GM23248 (cell line): ENCODE results near the gene WDR38. TPM values are rescaled to one million over a fixed set of nuclear protein-coding genes. Genes with fewer than 3 reads are reported as not detected.
"Not testable (repeated sequence)": the region's sequence is repeated elsewhere in the genome, so short reads cannot be mapped to it uniquely, and the experiment has no call there.

Source experiments
- DNase-seq: peaks from one replicate; pipeline ENCODE4 v3.0.0-alpha.2; 2015
- H2AFZ ChIP-seq: fragments of 200-600 bp; sonication (generic); 2 replicates; pipeline ENCODE4 v1.6.1; 2016; ENCODE audit warnings: antibody characterized with exemption
- H3F3A ChIP-seq: fragments of 200-600 bp; sonication (generic); 2 replicates; pipeline ENCODE4 v1.6.1; 2016; ENCODE audit warnings: mild to moderate bottlenecking, antibody characterized with exemption, mixed run types; ENCODE audit not compliant: insufficient read depth
- H3K27ac ChIP-seq: fragments of 200-600 bp; sonication (generic); 2 replicates; pipeline ENCODE4 v1.5.1; 2016; ENCODE audit warnings: mild to moderate bottlenecking
- H3K27me3 ChIP-seq: fragments of 200-600 bp; sonication (generic); replicated peaks from 2 replicates; pipeline ENCODE4 v1.6.1; 2016; ENCODE audit warnings: mild to moderate bottlenecking; ENCODE audit not compliant: insufficient read depth
- H3K36me3 ChIP-seq: fragments of 200-600 bp; sonication (generic); 2 replicates; pipeline ENCODE4 v1.6.1; 2016; ENCODE audit warnings: low read depth, mild to moderate bottlenecking
- H3K4me1 ChIP-seq: fragments of 200-600 bp; sonication (generic); 2 replicates; pipeline ENCODE4 v1.6.1; 2016; ENCODE audit warnings: mild to moderate bottlenecking; ENCODE audit not compliant: insufficient read depth
- H3K4me2 ChIP-seq: fragments of 200-600 bp; sonication (generic); one replicate; pipeline ENCODE4 v1.6.1; 2016; ENCODE audit warnings: mild to moderate bottlenecking; ENCODE audit not compliant: unreplicated experiment
- H3K4me3 ChIP-seq: fragments of 200-600 bp; sonication (generic); 2 replicates; pipeline ENCODE4 v1.5.1; 2016; ENCODE audit warnings: mild to moderate bottlenecking
- H3K79me2 ChIP-seq: fragments of 200-600 bp; sonication (generic); 2 replicates; pipeline ENCODE4 v1.6.1; 2016; ENCODE audit warnings: mild to moderate bottlenecking; ENCODE audit not compliant: insufficient read depth
- H3K9ac ChIP-seq: fragments of 200-600 bp; sonication (generic); 2 replicates; pipeline ENCODE4 v1.6.1; 2016; ENCODE audit warnings: mild to moderate bottlenecking
- H3K9me2 ChIP-seq: fragments of 200-600 bp; sonication (generic); 2 replicates; pipeline ENCODE4 v1.6.1; 2016; ENCODE audit warnings: mixed run types, mild to moderate bottlenecking, moderate library complexity; ENCODE audit not compliant: insufficient read depth
- H3K9me3 ChIP-seq: fragments of 200-600 bp; sonication (generic); one replicate; pipeline ENCODE4 v1.6.1; 2017; ENCODE audit warnings: low read depth
- H4K20me1 ChIP-seq: fragments of 200-600 bp; sonication (generic); 2 replicates; pipeline ENCODE4 v1.6.0; 2016; ENCODE audit not compliant: insufficient read depth
- EZH2 ChIP-seq: fragments of 200-600 bp; sonication (generic); IDR thresholded peaks from 2 replicates; pipeline ENCODE4 v1.6.1; 2018; ENCODE audit warnings: antibody characterized with exemption, mild to moderate bottlenecking; ENCODE audit not compliant: insufficient read depth, poor library complexity, severe bottlenecking
- EZH2phosphoT487 ChIP-seq: fragments of 200-600 bp; sonication (generic); IDR thresholded peaks from 2 replicates; pipeline ENCODE4 v1.6.1; 2018; ENCODE audit warnings: antibody characterized with exemption, moderate library complexity, mild to moderate bottlenecking, low read depth; ENCODE audit not compliant: insufficient read depth
- WGBS, 2 experiments: methylation state at CpG; one replicate each; pipeline ENCODE4 v1.1.6; 2015 to 2017; ENCODE audit warnings: low lambda C conversion rate in 2 of 2, low coverage in 1 of 2; ENCODE audit errors: missing lambda C conversion rate in 2 of 2; 5-methylcytosine and 5-hydroxymethylcytosine counted together
- in situ Hi-C: fragments of 300-500 bp; cut with MboI; formaldehyde crosslinking; loops from 2 replicates; pipeline ENCODE4 v1.15.0; 2020
- polyA plus RNA-seq: library from polyadenylated mRNA; unstranded; fragments of >200 nt; fragmentation: Nextera tagmentation; extraction: Ambion mirVana; gene quantifications from 2 replicates; pipeline ENCODE4 v1.2.1, GENCODE V29; 2016
- total RNA-seq: library from RNA; depleted of rRNA; stranded (reverse); fragments of >200 nt; shearing (Covaris generic); gene quantifications from 2 replicates; pipeline ENCODE4 v1.2.3, GENCODE V29; 2014

Gene WDR38
- total and polyA plus RNA-seq, 2 experiments from 2014 or later = not detected

DNA sequence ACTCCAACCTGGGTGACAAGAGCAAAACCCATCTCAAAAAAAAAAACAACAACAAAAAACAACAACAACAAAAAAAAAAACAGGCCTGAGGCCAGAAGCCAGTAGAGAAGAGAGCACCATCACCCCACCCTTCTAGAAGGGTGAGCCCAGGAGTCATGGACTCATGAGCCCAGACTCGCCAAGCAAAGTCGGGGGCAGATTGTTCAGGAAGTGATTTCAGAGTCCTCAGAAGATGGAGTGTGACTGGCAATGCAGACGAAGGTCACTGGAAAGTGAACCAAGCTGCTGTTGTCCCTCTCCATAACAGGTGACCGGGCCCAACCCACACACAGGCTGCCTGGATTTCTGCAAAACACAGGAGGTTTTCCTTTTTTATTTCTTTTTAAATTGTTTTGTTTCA, 9.0 kb upstream of the WDR38 start:
- in situ Hi-C loops = no loop called here
- H4K20me1 ChIP-seq = no peaks in the 10 kb centered on the region
- TF ChIP-seq EZH2 (no peak), EZH2phosphoT487 (no peak)
- no peak overlapping the region for H3K27ac ChIP-seq
- H2AFZ ChIP-seq = no peak overlapping the region
- no peaks in the 10 kb centered on the region for H3K27me3 ChIP-seq
- no peaks in the 10 kb centered on the region for H3K9me3 ChIP-seq
- H3K4me3 ChIP-seq = no peak overlapping the region
- H3K4me1 ChIP-seq = no peaks in the 10 kb centered on the region
- no peaks in the 10 kb centered on the region for H3K79me2 ChIP-seq
- WGBS, 2 experiments = 83 to 85% methylated on average over 4 of the region's 4 CpGs
- no peaks in the 10 kb centered on the region for H3K36me3 ChIP-seq
- DNase-seq = no peak
- H3K9ac ChIP-seq = no peak overlapping the region
- no peaks in the 10 kb centered on the region for H3F3A ChIP-seq
- H3K4me2 ChIP-seq = no peak overlapping the region
- H3K9me2 ChIP-seq = no peaks in the 10 kb centered on the region

DNA sequence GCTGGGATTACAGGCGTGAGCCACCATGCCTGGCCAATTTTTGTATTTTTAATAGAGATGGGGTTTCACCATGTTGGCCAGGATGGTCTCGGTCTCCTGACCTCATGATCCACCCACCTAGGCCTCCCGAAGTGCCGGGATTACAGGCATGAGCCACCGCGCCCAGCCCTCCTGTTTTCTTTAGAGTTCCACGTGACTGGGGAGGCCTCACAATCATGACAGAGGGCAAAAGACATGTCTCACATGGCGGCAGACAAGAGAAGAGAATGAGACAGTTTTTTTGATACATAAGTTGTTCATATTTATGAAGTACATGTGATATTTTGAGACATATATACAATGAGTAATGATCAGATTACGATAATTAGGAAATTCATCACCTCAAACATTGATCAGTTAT, 6.8 kb upstream of the WDR38 start:
- H3K4me3 ChIP-seq, H3K9me2 ChIP-seq, H2AFZ ChIP-seq, H3K27me3 ChIP-seq, H3K79me2 ChIP-seq, DNase-seq, H3K4me2 ChIP-seq, H3K4me1 ChIP-seq, in situ Hi-C loops, H3K9me3 ChIP-seq, H3K36me3 ChIP-seq, H3F3A ChIP-seq, H4K20me1 ChIP-seq, H3K27ac ChIP-seq, H3K9ac ChIP-seq: not testable (repeated sequence)
- 93 to 94% methylated on average over 9 of the region's 9 CpGs for WGBS, 2 experiments

DNA sequence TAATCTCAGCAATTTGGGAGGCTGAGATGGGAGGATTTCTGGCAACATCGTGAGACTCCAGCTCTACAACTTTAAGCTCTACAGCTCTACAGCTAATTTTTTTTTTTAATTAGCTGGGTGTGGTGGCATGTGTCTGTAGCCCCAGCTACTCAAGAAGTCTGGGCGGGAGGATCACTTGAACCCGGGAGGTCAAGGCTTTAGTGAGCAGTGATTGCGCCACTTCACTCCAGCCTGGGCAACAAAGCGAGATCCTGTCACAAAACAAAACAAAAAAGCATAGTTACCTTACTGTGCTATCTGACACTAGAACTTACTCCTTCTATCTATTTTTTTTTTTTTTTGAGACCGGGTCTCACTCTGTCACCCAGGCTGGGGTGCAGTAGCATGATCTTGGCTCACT, 6.3 kb upstream of the WDR38 start:
- TF ChIP-seq EZH2phosphoT487 (no peak), EZH2 (no peak)
- DNase-seq = no peak
- Histone ChIP-seq H3K79me2 (no peaks in the 10 kb centered on the region), H3F3A (no peaks in the 10 kb centered on the region), H3K4me1 (no peaks in the 10 kb centered on the region), H3K4me3 (no peak overlapping the region), H3K4me2 (no peak overlapping the region), H2AFZ (no peak overlapping the region), H3K27me3 (no peaks in the 10 kb centered on the region), H3K9me2 (no peaks in the 10 kb centered on the region), H4K20me1 (no peaks in the 10 kb centered on the region), H3K9ac (no peak overlapping the region), H3K9me3 (no peaks in the 10 kb centered on the region), H3K27ac (no peak overlapping the region), H3K36me3 (no peaks in the 10 kb centered on the region)
- in situ Hi-C loops = no loop called here
- 77 to 80% methylated on average over 6 of the region's 6 CpGs for WGBS, 2 experiments

DNA sequence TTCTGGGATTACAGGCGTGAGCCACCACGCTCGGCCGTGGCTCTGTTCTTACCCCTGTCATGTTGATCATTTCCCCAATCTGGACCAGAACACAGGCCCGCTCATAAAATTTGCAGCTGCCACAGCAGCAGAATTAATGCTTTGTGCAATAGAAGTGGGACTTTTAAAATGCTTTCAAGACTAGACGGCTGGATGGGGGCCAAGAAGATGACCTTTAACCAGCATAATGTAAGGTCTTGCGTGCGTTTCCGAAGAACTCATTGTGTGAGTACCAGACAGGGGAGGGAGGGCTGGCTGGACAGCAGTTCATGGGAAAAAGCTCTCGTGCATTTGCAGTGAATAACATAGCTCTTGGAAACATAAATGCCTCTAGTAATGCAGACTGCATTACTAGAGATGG, 3.5 kb upstream of the WDR38 start:
- no peak overlapping the region for H3K27ac ChIP-seq
- H3K4me1 ChIP-seq = no peaks in the 10 kb centered on the region
- no peak overlapping the region for H3K9ac ChIP-seq
- TF ChIP-seq EZH2phosphoT487 (no peak), EZH2 (no peak)
- no peaks in the 10 kb centered on the region for H3K27me3 ChIP-seq
- DNase-seq = peak; percentile 39
- H3K9me2 ChIP-seq = no peaks in the 10 kb centered on the region
- H2AFZ ChIP-seq = no peak overlapping the region
- H3K4me2 ChIP-seq = no peak overlapping the region
- H3K36me3 ChIP-seq = no peaks in the 10 kb centered on the region
- 65 to 68% methylated on average over 10 of the region's 10 CpGs for WGBS, 2 experiments
- in situ Hi-C loops = loop anchor here (5.0 kb wide), 1 partner anchor 78 kb away; the partner anchor contains the start of gene NR6A1
- no peak overlapping the region for H3K4me3 ChIP-seq
- H3F3A ChIP-seq = no peaks in the 10 kb centered on the region
- no peaks in the 10 kb centered on the region for H3K9me3 ChIP-seq
- H4K20me1 ChIP-seq = no peaks in the 10 kb centered on the region
- H3K79me2 ChIP-seq = no peaks in the 10 kb centered on the region

DNA sequence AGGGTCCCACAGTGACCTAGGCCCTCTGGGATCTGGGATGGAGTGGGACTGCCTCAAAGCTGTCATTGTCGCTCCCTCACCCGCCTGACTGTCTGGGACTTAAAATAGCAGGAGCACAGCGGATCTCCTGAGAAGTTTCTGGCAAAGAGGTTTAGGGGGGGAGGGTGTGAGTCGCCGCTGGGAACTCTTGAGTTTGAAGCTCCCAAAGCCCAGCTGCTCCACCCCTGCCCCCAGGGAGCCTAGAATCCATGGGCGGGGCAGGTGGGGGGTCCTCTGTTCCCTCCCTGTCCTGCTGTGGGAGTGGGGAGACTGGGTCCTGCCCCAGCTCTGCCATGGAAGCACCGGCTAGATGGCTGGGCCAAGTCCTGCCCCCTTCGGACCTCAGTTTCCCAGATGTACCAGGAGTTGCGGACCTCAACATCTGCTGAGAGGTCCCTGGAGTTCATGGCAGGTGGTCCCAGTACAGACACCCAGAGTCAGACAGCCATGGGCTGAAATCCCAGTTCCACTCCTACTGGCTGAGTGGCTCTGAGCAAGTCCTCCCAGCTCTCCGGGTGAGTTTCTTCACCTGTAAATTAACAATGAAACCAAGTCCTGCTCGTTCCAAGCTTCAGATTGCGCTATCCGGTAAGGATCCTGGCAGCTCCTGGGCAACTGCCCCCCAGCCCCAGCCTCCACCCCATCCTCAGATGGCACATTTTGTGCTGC, 985 bp upstream of the WDR38 start:
- Histone ChIP-seq H3F3A (peaks cover 10% of the 10 kb centered on the region), H3K27me3 (no peaks in the 10 kb centered on the region), H3K4me1 (no peaks in the 10 kb centered on the region), H3K9me3 (no peaks in the 10 kb centered on the region), H3K9me2 (no peaks in the 10 kb centered on the region), H3K36me3 (no peaks in the 10 kb centered on the region), H2AFZ (0 out of 2 replicates have a peak overlapping the region, but pooled peaks have one; percentile 74), H3K9ac (no peak overlapping the region), H4K20me1 (no peaks in the 10 kb centered on the region), H3K27ac (no peak overlapping the region), H3K79me2 (no peaks in the 10 kb centered on the region), H3K4me2 (peak overlapping the region; percentile 86), H3K4me3 (no peak overlapping the region)
- in situ Hi-C loops = loop anchor here (5.0 kb wide), 1 partner anchor 80 kb away; the partner anchor contains the start of gene NR6A1
- no peak for TF ChIP-seq EZH2
- TF ChIP-seq EZH2phosphoT487 = no peak
- 38 to 50% methylated on average over 13 of the region's 13 CpGs for WGBS, 2 experiments
- no peak for DNase-seq
